Stimulated activated naive CD4-positive, alpha-beta T cell (primary cell): Measurements from ENCODE around the gene PSMD13.

Experiments used
- DNase-seq, 6 experiments: peaks; one replicate each; lab custom pipeline; 2025; lab: John Stamatoyannopoulos, UW

Gene PSMD13

GRCh38 chr11:204587-205109 lies 32.1 kb upstream of the PSMD13 start:
- DNase-seq, result no peak

DNA sequence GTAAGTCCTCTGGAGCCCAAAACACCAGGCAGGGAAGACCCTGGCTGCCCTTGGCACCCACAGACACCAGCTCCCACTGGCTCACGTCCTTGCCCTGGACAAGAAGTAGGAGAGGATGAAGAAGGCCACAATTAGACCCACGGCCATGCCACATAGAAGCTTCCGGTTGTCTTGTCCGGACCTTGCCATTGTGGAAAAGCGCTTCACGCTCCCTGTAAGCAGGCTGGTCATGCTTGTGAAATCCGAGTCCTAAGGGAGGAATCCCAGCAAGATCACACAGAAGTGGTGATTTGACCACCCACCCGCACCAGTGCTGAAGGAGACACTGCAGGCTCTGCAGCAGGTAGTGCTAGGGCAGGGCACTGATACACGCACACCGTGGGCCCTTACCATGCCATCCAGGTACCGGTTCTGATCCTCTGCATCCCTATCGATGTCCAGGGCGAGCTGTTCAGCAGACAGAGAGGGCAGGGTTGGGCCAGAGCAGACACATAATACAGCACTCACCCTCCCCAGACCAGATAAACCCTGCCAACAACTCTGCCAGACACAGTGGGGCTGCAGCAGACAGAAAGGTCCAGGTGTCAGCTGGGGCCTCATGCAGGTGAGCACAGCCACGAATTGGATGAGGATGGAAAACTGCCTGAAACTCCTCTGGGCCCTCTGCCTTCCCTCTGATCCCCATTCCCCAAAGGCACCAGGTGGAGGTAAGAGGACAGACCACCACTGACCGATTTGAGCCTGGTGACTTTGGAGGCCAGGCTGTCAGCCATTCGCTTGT lies 31.4 kb upstream of the PSMD13 start:
- no peak for DNase-seq

GRCh38 chr11:206002-206384 lies 30.8 kb upstream of the PSMD13 start:
- DNase-seq, result no peak

- peak in 2 of 6 experiments; percentile 16 to 66 for DNase-seq
These were observed 30.1 kb upstream of the PSMD13 start for GRCh38 chr11:206526-207207.

- DNase-seq, result peak; percentile 96 to 98 (median 98)
These were observed 29.4 kb upstream of the PSMD13 start, which contains the start of the genes BET1L and RIC8A for GRCh38 chr11:207208-207862. TSS of gene BET1L (minus strand) at chr11:207399. CDS start at chr11:207321, 78 bp downstream. TSS of gene RIC8A (plus strand) at chr11:207708. CDS start at chr11:208855, 1,147 bp downstream.

GRCh38 chr11:207863-208180 lies 29.0 kb upstream of the PSMD13 start:
- no peak for DNase-seq

DNA sequence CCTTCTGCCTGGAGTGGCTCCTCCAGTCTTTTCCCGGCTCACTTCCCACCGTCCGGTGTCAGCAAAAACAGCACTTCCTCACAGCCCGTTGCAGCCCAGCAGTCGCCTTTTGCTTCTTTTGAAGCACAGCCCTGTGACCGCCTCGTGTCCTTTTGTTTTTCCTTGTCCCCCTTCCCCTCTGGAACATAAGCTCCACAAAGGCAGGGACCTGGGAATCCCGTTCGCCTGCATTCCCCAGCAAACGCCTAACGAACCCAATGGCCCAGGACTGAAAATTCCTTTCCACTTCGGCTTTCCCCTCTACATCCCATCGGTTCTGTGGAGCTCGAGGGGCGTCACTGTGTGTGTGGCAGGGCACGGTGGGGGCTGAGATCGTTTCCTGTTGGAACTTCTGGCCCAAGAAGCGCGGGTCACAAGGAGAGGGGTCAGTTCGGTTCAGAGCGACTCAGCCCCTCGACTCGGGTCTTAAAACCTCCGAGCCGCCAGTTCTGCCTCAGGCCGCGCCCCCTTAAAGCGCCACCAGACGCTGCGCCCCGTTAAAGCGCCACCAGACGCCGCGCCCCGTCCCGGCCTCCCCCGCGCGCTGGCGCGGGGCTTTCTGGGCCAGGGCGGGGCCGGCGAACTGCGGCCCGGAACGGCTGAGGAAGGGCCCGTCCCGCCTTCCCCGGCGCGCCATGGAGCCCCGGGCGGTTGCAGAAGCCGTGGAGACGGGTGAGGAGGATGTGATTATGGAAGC lies 28.4 kb upstream of the PSMD13 start:
- peak; percentile 71 to 84 (median 76) for DNase-seq

GRCh38 chr11:208917-209260 lies 27.9 kb upstream of the PSMD13 start:
- DNase-seq, result no peak

- DNase-seq, result no peak
These were observed 27.3 kb upstream of the PSMD13 start for GRCh38 chr11:209275-210121.

- DNase-seq, result no peak
These were observed 26.5 kb upstream of the PSMD13 start for GRCh38 chr11:210122-210802.

GRCh38 chr11:210803-211180 lies 26.0 kb upstream of the PSMD13 start:
- no peak for DNase-seq

GRCh38 chr11:211295-211694 lies 25.5 kb upstream of the PSMD13 start:
- DNase-seq, result no peak

DNA sequence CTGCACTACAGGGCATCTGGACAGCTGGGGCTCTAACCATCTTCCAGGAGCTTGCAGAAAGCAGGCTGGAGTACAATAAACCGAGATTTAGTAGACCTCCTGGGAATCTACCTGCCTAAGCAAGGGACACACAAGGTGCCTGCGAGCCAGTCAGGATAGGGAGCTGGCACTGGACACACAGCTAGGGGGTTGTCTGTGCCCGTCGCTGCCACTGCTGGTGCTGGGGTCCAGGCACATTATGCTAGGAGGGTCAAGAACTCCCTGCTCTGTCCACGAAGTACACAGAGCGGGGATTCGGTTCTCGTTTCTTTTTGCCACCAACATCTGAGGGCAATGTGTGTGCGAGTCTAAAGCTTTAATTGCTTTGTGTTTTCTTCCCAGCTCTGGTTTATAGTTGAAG lies 25.0 kb upstream of the PSMD13 start:
- DNase-seq, result no peak

DNA sequence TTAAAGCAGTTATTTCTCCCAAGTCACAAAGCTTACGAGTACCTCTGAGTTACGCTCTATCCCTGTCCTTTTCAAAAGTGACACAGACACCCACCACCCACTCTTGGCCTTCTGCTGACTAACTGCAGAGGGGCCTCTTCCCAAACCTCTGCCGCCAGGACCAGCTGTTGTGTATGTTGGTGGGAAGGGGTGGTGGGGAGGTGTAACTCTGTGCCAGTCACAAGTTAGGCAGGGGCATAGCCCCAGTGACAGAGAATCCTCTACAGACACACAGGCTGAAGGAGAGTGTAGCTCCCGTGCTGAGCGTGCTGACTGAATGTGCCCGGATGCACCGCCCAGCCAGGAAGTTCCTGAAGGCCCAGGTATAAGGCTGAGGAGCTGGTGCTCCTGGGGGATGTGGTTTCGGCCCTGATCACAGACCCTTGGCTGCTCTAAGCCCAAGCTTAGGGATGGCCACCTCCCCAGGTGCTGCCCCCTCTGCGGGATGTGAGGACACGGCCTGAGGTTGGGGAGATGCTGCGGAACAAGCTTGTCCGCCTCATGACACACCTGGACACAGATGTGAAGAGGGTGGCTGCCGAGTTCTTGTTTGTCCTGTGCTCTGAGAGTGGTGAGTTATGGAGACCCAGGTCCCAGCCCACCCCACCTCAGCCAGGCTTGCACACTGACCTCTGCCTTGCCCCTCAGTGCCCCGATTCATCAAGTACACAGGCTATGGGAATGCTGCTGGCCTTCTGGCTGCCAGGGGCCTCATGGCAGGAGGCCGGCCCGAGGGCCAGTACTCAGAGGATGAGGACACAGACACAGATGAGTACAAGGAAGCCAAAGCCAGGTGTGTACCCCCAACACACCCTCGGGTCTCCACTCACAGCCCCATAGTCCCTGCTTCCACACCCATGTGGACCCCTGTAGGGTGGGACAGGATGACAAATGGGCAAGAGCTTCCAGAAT lies 24.4 kb upstream of the PSMD13 start:
- no peak for DNase-seq

- no peak for DNase-seq
These were observed 23.7 kb upstream of the PSMD13 start for GRCh38 chr11:213111-213510.

- DNase-seq, result no peak
These were observed 22.7 kb upstream of the PSMD13 start for GRCh38 chr11:214083-214482.

GRCh38 chr11:215581-216037 lies 21.2 kb upstream of the PSMD13 start:
- DNase-seq, result no peak

- DNase-seq, result no peak
These were observed 20.4 kb upstream of the PSMD13 start for GRCh38 chr11:216081-216974.
